Testis (tissue), 2 donors: ENCODE measurements around the gene PRR3.

ENCODE experiments used
- POLR2A ChIP-seq: fragments of 450-650 bp; IDR thresholded peaks from one replicate; pipeline ENCODE4 v1.6.1; 2017; ENCODE audit warnings: antibody characterized with exemption, mild to moderate bottlenecking, moderate library complexity
- TF ChIP-seq, protein P1 (sequence below), 3 experiments: fragments of 450-650 bp in 2 of 3; fragments of 200-600 bp in 1 of 3; sonication (generic) in 1 of 3; IDR thresholded peaks; one replicate each; pipeline ENCODE4 v1.5.1; 2016 to 2019; ENCODE audit warnings: antibody characterized with exemption in 3 of 3, mild to moderate bottlenecking in 2 of 3, moderate library complexity in 1 of 3

DNA sequence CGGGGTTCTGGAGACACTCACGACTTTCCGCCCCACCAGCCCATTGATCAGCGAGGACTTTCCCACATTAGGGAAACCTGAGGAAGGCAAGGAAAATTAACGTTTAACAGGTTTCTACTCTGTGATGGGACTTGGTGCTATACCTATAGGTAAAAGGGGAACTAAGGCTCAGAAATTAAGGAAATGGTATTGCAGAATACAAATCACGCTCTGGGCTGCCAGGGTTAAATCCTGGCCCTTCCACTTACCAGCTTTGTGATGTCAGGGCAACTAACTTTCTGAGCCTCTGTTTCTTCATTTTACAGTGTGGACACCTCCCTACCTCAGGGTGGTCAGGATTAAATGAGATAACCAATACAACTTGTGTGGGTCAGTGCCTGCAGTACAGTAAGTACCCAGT is 9.6 kb upstream of the PRR3 start:
- TF ChIP-seq, protein P1, sequence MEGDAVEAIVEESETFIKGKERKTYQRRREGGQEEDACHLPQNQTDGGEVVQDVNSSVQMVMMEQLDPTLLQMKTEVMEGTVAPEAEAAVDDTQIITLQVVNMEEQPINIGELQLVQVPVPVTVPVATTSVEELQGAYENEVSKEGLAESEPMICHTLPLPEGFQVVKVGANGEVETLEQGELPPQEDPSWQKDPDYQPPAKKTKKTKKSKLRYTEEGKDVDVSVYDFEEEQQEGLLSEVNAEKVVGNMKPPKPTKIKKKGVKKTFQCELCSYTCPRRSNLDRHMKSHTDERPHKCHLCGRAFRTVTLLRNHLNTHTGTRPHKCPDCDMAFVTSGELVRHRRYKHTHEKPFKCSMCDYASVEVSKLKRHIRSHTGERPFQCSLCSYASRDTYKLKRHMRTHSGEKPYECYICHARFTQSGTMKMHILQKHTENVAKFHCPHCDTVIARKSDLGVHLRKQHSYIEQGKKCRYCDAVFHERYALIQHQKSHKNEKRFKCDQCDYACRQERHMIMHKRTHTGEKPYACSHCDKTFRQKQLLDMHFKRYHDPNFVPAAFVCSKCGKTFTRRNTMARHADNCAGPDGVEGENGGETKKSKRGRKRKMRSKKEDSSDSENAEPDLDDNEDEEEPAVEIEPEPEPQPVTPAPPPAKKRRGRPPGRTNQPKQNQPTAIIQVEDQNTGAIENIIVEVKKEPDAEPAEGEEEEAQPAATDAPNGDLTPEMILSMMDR (IDR thresholded peaks at IDR 0.05): no peak
- TF ChIP-seq POLR2A: no peak
